Fibroblast of pulmonary artery (primary cell): ENCODE data around the gene NPM3.

ENCODE experiments used
- DNase-seq: peaks from one replicate; pipeline ENCODE4 v3.0.0-alpha.2; 2010; ENCODE audit warnings: low read depth
- H3K4me3 ChIP-seq: replicated peaks from 2 replicates; pipeline ENCODE4 v1.5.1; 2011; ENCODE audit warnings: low read depth, mild to moderate bottlenecking, control low read depth, low read length, moderate library complexity
- CTCF ChIP-seq: IDR thresholded peaks from 2 replicates; pipeline ENCODE4 v1.5.1; 2011; ENCODE audit warnings: mild to moderate bottlenecking, control low read depth, low read length, inconsistent platforms; ENCODE audit errors: missing control alignments

The NPM3 gene

GRCh38 chr10:101782811-101783735 lies at the start of gene NPM3:
TSS of gene NPM3 (minus strand) at chr10:101783446. CDS start at chr10:101783390, 56 bp downstream.
- no peak for TF ChIP-seq CTCF
- peak; percentile 73 for DNase-seq

GRCh38 chr10:101832325-101832771 lies 49.1 kb upstream of the NPM3 start:
- no peak overlapping the region for H3K4me3 ChIP-seq
- DNase-seq, result no peak
- no peak for TF ChIP-seq CTCF

More at GRCh38 chr10:101782811-101783735, at the start of gene NPM3:
- peak within 1 kb of the TSS; percentile 82 for H3K4me3 ChIP-seq

- peak overlapping the region; percentile 54 for H3K4me3 ChIP-seq
- TF ChIP-seq CTCF, result no peak
- DNase-seq, result no peak
Measured at GRCh38 chr10:101831169-101831811, 48.0 kb upstream of the NPM3 start.

GRCh38 chr10:101830322-101831168 lies 47.3 kb upstream of the NPM3 start:
- TF ChIP-seq CTCF, result no peak
- DNase-seq, result peak; percentile 89
- H3K4me3 ChIP-seq, result peak overlapping the region; percentile 54

GRCh38 chr10:101829561-101830315 lies 46.5 kb upstream of the NPM3 start:
- DNase-seq, result no peak
- peak overlapping the region; percentile 54 for H3K4me3 ChIP-seq
- no peak for TF ChIP-seq CTCF
